H9 (cell line): Measurements from ENCODE around the gene EPB41L4B. TPM values are rescaled to one million over a fixed set of nuclear protein-coding genes. Genes with fewer than 3 reads are reported as not detected.

Source experiments
- DNase-seq: peaks from one replicate; pipeline ENCODE4 v3.0.0-alpha.2; 2017
- H2AFZ ChIP-seq: one replicate; pipeline ENCODE4 v1.6.1; 2013; ENCODE audit warnings: mild to moderate bottlenecking, low read length, control low read depth, moderate library complexity
- H2AK5ac ChIP-seq: 2 replicates; pipeline ENCODE4 v1.6.1; 2013; ENCODE audit warnings: low read length, control low read depth, mixed read lengths; ENCODE audit not compliant: insufficient read length
- H2BK120ac ChIP-seq: one replicate; pipeline ENCODE4 v1.6.1; 2013; ENCODE audit warnings: low read depth, mild to moderate bottlenecking, low read length, control low read depth, inconsistent platforms; ENCODE audit not compliant: poor library complexity, severe bottlenecking
- H2BK12ac ChIP-seq: 2 replicates; pipeline ENCODE4 v1.6.1; 2013; ENCODE audit warnings: low read length, control low read depth, mixed read lengths, low read depth; ENCODE audit not compliant: insufficient read length
- H2BK15ac ChIP-seq: 2 replicates; pipeline ENCODE4 v1.6.1; 2013; ENCODE audit warnings: low read depth, low read length, control low read depth
- H2BK20ac ChIP-seq: one replicate; pipeline ENCODE4 v1.6.1; 2013; ENCODE audit warnings: low read depth, mild to moderate bottlenecking, low read length, control low read depth, inconsistent platforms; ENCODE audit not compliant: poor library complexity, severe bottlenecking
- H2BK5ac ChIP-seq: 2 replicates; pipeline ENCODE4 v1.6.1; 2013; ENCODE audit warnings: low read length, control low read depth, mixed read lengths; ENCODE audit not compliant: insufficient read length
- H3K14ac ChIP-seq: 2 replicates; pipeline ENCODE4 v1.6.1; 2013; ENCODE audit warnings: low read length, control low read depth; ENCODE audit not compliant: insufficient read depth
- H3K18ac ChIP-seq: 2 replicates; pipeline ENCODE4 v1.6.1; 2013; ENCODE audit warnings: low read depth, mild to moderate bottlenecking, mixed read lengths, low read length, control low read depth; ENCODE audit not compliant: insufficient read length
- H3K23ac ChIP-seq: 2 replicates; pipeline ENCODE4 v1.6.1; 2013; ENCODE audit warnings: low read length, control low read depth, mixed read lengths, low read depth; ENCODE audit not compliant: insufficient read length
- H3K23me2 ChIP-seq: 2 replicates; pipeline ENCODE4 v1.6.1; 2013; ENCODE audit warnings: low read depth, mild to moderate bottlenecking, mixed read lengths, low read length, control low read depth; ENCODE audit not compliant: insufficient read length, poor library complexity, severe bottlenecking
- H3K27ac ChIP-seq: 2 replicates; pipeline ENCODE4 v1.5.1; 2013; ENCODE audit warnings: low read length, control low read depth, mixed read lengths, low read depth; ENCODE audit not compliant: insufficient read length
- H3K27me3 ChIP-seq: 2 replicates; pipeline ENCODE4 v1.6.1; 2013; ENCODE audit warnings: low read length, control low read depth, inconsistent platforms; ENCODE audit not compliant: insufficient read depth
- H3K4ac ChIP-seq: 2 replicates; pipeline ENCODE4 v1.6.1; 2013; ENCODE audit warnings: low read depth, mild to moderate bottlenecking, control low read depth, inconsistent platforms, low read length, moderate library complexity
- H3K4me1 ChIP-seq: 2 replicates; pipeline ENCODE4 v1.6.1; 2013; ENCODE audit warnings: low read length, control low read depth, inconsistent platforms; ENCODE audit not compliant: insufficient read depth
- H3K4me2 ChIP-seq: 2 replicates; pipeline ENCODE4 v1.6.1; 2013; ENCODE audit warnings: low read length, control low read depth, mixed read lengths; ENCODE audit not compliant: insufficient read length, insufficient read depth
- H3K56ac ChIP-seq: 2 replicates; pipeline ENCODE4 v1.6.1; 2013; ENCODE audit warnings: low read depth, mild to moderate bottlenecking, mixed read lengths, low read length, control low read depth; ENCODE audit not compliant: insufficient read length
- H3K79me1 ChIP-seq: 2 replicates; pipeline ENCODE4 v1.6.1; 2013; ENCODE audit warnings: low read depth, mild to moderate bottlenecking, moderate library complexity, low read length, control low read depth, inconsistent platforms; ENCODE audit not compliant: insufficient read depth, poor library complexity, severe bottlenecking
- H3K79me2 ChIP-seq: 2 replicates; pipeline ENCODE4 v1.6.1; 2013; ENCODE audit warnings: low read length, control low read depth, inconsistent platforms; ENCODE audit not compliant: insufficient read depth
- H3K9ac ChIP-seq: 2 replicates; pipeline ENCODE4 v1.6.1; 2013; ENCODE audit warnings: low read length, control low read depth, mixed read lengths; ENCODE audit not compliant: insufficient read length; ENCODE audit errors: extremely low read depth
- H3K9me3 ChIP-seq: one replicate; pipeline ENCODE4 v1.6.1; 2013; ENCODE audit warnings: low read depth, low read length, inconsistent platforms; ENCODE audit not compliant: control insufficient read depth
- H3T11ph ChIP-seq: one replicate; pipeline ENCODE4 v1.6.1; 2013; ENCODE audit warnings: mild to moderate bottlenecking, low read length, control low read depth, inconsistent platforms
- H4K20me1 ChIP-seq: one replicate; pipeline ENCODE4 v1.6.1; 2013; ENCODE audit not compliant: control insufficient read depth, insufficient read length, insufficient read depth
- H4K5ac ChIP-seq: 2 replicates; pipeline ENCODE4 v1.6.1; 2013; ENCODE audit warnings: low read depth, mild to moderate bottlenecking, mixed read lengths, low read length, control low read depth; ENCODE audit not compliant: insufficient read length
- H4K8ac ChIP-seq: replicated peaks from 2 replicates; pipeline ENCODE4 v1.6.1; 2013; ENCODE audit warnings: low read length, control low read depth, mixed read lengths, low read depth; ENCODE audit not compliant: insufficient read length
- H4K91ac ChIP-seq: 2 replicates; pipeline ENCODE4 v1.6.1; 2013; ENCODE audit warnings: low read depth, mild to moderate bottlenecking, moderate library complexity, mixed read lengths, low read length, control low read depth; ENCODE audit not compliant: insufficient read length
- H3K27ac Mint-ChIP-seq, 3 experiments: 2 replicates in 2 of 3; 3 replicates in 1 of 3; pipeline ENCODE4 v1.8.0; 2020 to 2021; ENCODE audit warnings: mixed read lengths in 3 of 3, mild to moderate bottlenecking in 1 of 3, moderate library complexity in 1 of 3
- H3K27me3 Mint-ChIP-seq: 2 replicates; pipeline ENCODE4 v1.8.0; 2021; ENCODE audit warnings: low read depth, mild to moderate bottlenecking, moderate library complexity, mixed read lengths
- H3K36me3 Mint-ChIP-seq, 3 experiments: 2 replicates in 2 of 3; 3 replicates in 1 of 3; pipeline ENCODE4 v1.8.0; 2020 to 2021; ENCODE audit warnings: low read depth in 3 of 3, mixed read lengths in 3 of 3; ENCODE audit not compliant: insufficient read depth in 1 of 3
- H3K4me1 Mint-ChIP-seq, 2 experiments: 2 replicates each; pipeline ENCODE4 v1.8.0; 2020; ENCODE audit warnings: mixed read lengths in 2 of 2
- H3K4me3 Mint-ChIP-seq, 2 experiments: 2 replicates in 1 of 2; 3 replicates in 1 of 2; pipeline ENCODE4 v1.8.0; 2020 to 2021; ENCODE audit warnings: mild to moderate bottlenecking in 2 of 2, mixed read lengths in 2 of 2, moderate library complexity in 1 of 2
- H3K9me3 Mint-ChIP-seq, 2 experiments: 2 replicates in 1 of 2; 3 replicates in 1 of 2; pipeline ENCODE4 v1.8.0; 2020; ENCODE audit warnings: mild to moderate bottlenecking in 2 of 2, mixed read lengths in 2 of 2, moderate library complexity in 1 of 2
- WGBS: extraction: QIAGEN DNeasy Blood & Tissue Kit; methylation state at CpG from one replicate; pipeline ENCODE4 v1.1.7; 2013; ENCODE audit warnings: missing lambda C conversion rate, low lambda C conversion rate, mixed read lengths; ENCODE audit not compliant: insufficient read length; ENCODE audit errors: extremely low coverage; 5-methylcytosine and 5-hydroxymethylcytosine counted together
- total RNA-seq: library from RNA; stranded (reverse); gene quantifications from 2 replicates; pipeline ENCODE4 v1.2.1, GENCODE V29; 2021
- TF ChIP-seq, protein P1 (sequence below): fragments of 200-600 bp; sonication (generic); conservative IDR thresholded peaks from 3 replicates; pipeline ENCODE4 v1.8.0; 2021; ENCODE audit warnings: antibody characterized with exemption, mild to moderate bottlenecking

Gene EPB41L4B
- total RNA-seq, 1 experiment from 2014 or later = 18.9 TPM

DNA sequence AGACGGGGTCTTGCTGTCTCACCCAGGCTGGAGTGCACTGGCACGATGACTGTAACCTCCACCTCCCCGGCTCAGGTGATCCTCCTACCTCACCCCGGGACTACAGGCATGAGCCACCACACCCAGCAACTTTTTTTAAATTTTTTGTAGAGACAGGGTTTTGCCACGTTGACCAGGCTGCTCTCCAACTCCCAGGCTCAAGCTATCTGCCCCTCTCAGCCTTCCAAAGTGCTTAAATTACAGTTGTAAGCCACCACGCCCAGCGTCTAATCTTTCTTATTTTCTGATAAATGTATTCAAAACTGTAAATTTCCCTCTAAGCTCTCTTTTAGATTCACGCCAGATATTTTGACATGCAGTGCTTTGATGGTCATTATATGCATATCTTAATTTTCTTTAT is 164.2 kb downstream of the EPB41L4B start:
- peaks cover 2% of the 10 kb centered on the region for H3K27me3 Mint-ChIP-seq
- H3K56ac ChIP-seq = no peak overlapping the region
- H2AFZ ChIP-seq = no peak overlapping the region
- H3K4me2 ChIP-seq = no peak overlapping the region
- no peak overlapping the region for H3K9ac ChIP-seq
- no peaks in the 10 kb centered on the region for H3K4me1 Mint-ChIP-seq
- no peak overlapping the region for H3T11ph ChIP-seq
- H3K27ac Mint-ChIP-seq = no peak overlapping the region
- no peak overlapping the region for H2AK5ac ChIP-seq
- H3K9me3 ChIP-seq = peaks cover 14% of the 10 kb centered on the region
- peaks cover 2% of the 10 kb centered on the region for H3K23me2 ChIP-seq
- H3K27ac ChIP-seq = no peak overlapping the region
- no peak overlapping the region for H3K14ac ChIP-seq
- H4K20me1 ChIP-seq = no peaks in the 10 kb centered on the region
- H3K4ac ChIP-seq = no peak overlapping the region
- no peak overlapping the region for H3K18ac ChIP-seq
- H3K79me2 ChIP-seq = no peaks in the 10 kb centered on the region
- no peak overlapping the region for H4K8ac ChIP-seq
- H3K36me3 Mint-ChIP-seq = peaks cover 6 to 15% (median 9%) of the 10 kb centered on the region in 3 experiments
- peaks cover 24 to 28% of the 10 kb centered on the region in 2 experiments for H3K9me3 Mint-ChIP-seq
- no peak overlapping the region for H4K91ac ChIP-seq
- no peak overlapping the region for H2BK15ac ChIP-seq
- H2BK12ac ChIP-seq = no peak overlapping the region
- no peak overlapping the region for H3K23ac ChIP-seq
- no peaks in the 10 kb centered on the region for H3K4me1 ChIP-seq
- H3K79me1 ChIP-seq = no peaks in the 10 kb centered on the region
- no peak overlapping the region for H2BK20ac ChIP-seq
- TF ChIP-seq, protein P1, sequence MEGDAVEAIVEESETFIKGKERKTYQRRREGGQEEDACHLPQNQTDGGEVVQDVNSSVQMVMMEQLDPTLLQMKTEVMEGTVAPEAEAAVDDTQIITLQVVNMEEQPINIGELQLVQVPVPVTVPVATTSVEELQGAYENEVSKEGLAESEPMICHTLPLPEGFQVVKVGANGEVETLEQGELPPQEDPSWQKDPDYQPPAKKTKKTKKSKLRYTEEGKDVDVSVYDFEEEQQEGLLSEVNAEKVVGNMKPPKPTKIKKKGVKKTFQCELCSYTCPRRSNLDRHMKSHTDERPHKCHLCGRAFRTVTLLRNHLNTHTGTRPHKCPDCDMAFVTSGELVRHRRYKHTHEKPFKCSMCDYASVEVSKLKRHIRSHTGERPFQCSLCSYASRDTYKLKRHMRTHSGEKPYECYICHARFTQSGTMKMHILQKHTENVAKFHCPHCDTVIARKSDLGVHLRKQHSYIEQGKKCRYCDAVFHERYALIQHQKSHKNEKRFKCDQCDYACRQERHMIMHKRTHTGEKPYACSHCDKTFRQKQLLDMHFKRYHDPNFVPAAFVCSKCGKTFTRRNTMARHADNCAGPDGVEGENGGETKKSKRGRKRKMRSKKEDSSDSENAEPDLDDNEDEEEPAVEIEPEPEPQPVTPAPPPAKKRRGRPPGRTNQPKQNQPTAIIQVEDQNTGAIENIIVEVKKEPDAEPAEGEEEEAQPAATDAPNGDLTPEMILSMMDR = no peak
- DNase-seq = no peak
- WGBS = no CpG with 5 or more reads among the region's 8 CpGs
- H3K27me3 ChIP-seq = no peaks in the 10 kb centered on the region
- no peak overlapping the region for H3K4me3 Mint-ChIP-seq
- H4K5ac ChIP-seq = no peak overlapping the region
- H2BK5ac ChIP-seq = no peak overlapping the region
- no peak overlapping the region for H2BK120ac ChIP-seq
